Vagina (tissue), 2 donors: ENCODE results near the gene STARD13. TPM values are rescaled to one million over a fixed set of nuclear protein-coding genes. Genes with fewer than 3 reads are reported as not detected.
A peak's percentile ranks its signal among the peaks of the same experiment; 100 is the strongest.

Source experiments
- DNase-seq, 2 donors: peaks; one replicate each; pipeline ENCODE4 v3.0.0-alpha.2; 2017; ENCODE audit errors: extremely low spot score in 2 of 2
- H3K27ac ChIP-seq: fragments of 200-600 bp; sonication (generic); one replicate; pipeline ENCODE4 v1.5.1; 2019
- H3K27me3 ChIP-seq: fragments of 200-600 bp; sonication (generic); one replicate; pipeline ENCODE4 v1.5.1; 2019
- H3K36me3 ChIP-seq, 2 donors: fragments of 200-600 bp; sonication (generic); one replicate each; pipeline ENCODE4 v1.5.1; 2017 to 2019
- H3K4me1 ChIP-seq: fragments of 200-600 bp; sonication (generic); one replicate; pipeline ENCODE4 v1.5.1; 2019
- H3K4me3 ChIP-seq, 2 donors: fragments of 200-600 bp; sonication (generic); 1 replicate in 1 of 2; 2 replicates in 1 of 2; pipeline ENCODE4 v1.5.1; 2016 to 2019
- H3K9me3 ChIP-seq: fragments of 200-600 bp; sonication (generic); one replicate; pipeline ENCODE4 v1.5.1; 2019
- CTCF ChIP-seq, 3 experiments: fragments of 450-650 bp in 2 of 3; fragments of 200-600 bp in 1 of 3; sonication (generic) in 1 of 3; IDR thresholded peaks; one replicate each; pipeline ENCODE4 v1.5.1; 2017 to 2019; ENCODE audit warnings: antibody characterized with exemption in 3 of 3, mild to moderate bottlenecking in 2 of 3, moderate library complexity in 2 of 3
- POLR2A ChIP-seq, 2 donors: fragments of 450-650 bp; IDR thresholded peaks; one replicate each; pipeline ENCODE4 v1.6.1; 2017; ENCODE audit warnings: antibody characterized with exemption in 2 of 2, mild to moderate bottlenecking in 2 of 2, moderate library complexity in 2 of 2
- POLR2AphosphoS5 ChIP-seq, 2 donors: sonication (generic); formaldehyde crosslinking; IDR thresholded peaks; one replicate each; pipeline ENCODE4 v1.9.0; 2017; ENCODE audit warnings: antibody characterized with exemption in 2 of 2, mild to moderate bottlenecking in 2 of 2, low read depth in 1 of 2; ENCODE audit not compliant: insufficient read depth in 1 of 2
- intact Hi-C: fragments of 100-400 bp; cut with DNase I; formaldehyde crosslinking; loops from one replicate; pipeline ENCODE4 v1.15.1; 2023
- total RNA-seq: library from RNA; depleted of rRNA; stranded (reverse); fragments of >200 nt; gene quantifications from one replicate; pipeline ENCODE4 v1.2.3, GENCODE V29; 2016

STARD13 gene
- total RNA-seq, 1 donor from 2014 or later, result 33.1 TPM

DNA sequence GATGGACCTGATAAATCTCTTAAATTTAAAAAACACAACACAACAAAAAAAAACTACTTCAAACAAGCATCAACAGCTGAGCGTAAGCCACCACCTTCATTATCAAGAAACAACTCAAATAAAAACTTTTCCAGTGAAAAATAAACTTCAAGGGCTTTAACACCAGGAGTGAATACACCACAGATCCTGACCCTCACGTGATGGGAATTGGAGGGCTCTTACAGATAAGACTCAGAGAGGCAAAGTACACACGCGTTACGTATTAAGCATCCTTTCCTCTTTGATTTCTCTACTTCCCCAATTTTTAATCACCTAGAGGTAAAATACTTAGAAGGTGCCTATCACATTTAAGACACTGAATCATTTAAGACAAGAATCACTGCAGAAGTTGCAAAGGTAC lies 573 bp upstream of the STARD13 start:
- Histone ChIP-seq H3K27ac (peak overlapping the region; percentile 79), H3K4me3 (peak overlapping the region; percentile 58 to 73), H3K4me1 (peaks cover 9% of the 10 kb centered on the region), H3K27me3 (no peaks in the 10 kb centered on the region), H3K36me3 (no peaks in the 10 kb centered on the region), H3K9me3 (no peaks in the 10 kb centered on the region)
- intact Hi-C loops, result no loop called here
- no peak for DNase-seq
- TF ChIP-seq POLR2A (IDR thresholded peaks at IDR 0.05) (no peak), CTCF (IDR thresholded peaks at IDR 0.05) (no peak), POLR2AphosphoS5 (IDR thresholded peaks at IDR 0.05; ENCODE audit: insufficient read depth in 1 of 2, low read depth in 1 of 2) (no peak)

GRCh38 chr13:33284916-33285315 lies 639 bp downstream of the STARD13 start:
- no peaks in the 10 kb centered on the region for H3K27me3 ChIP-seq
- no peak for TF ChIP-seq POLR2AphosphoS5 (IDR thresholded peaks at IDR 0.05; ENCODE audit: insufficient read depth in 1 of 2, low read depth in 1 of 2)
- no peak for TF ChIP-seq CTCF (IDR thresholded peaks at IDR 0.05)
- TF ChIP-seq POLR2A (IDR thresholded peaks at IDR 0.05), result no peak
- peak overlapping the region; percentile 58 to 73 for H3K4me3 ChIP-seq
- H3K27ac ChIP-seq, result peak overlapping the region; percentile 79
- peaks cover 20% of the 10 kb centered on the region for H3K4me1 ChIP-seq
- no peaks in the 10 kb centered on the region for H3K9me3 ChIP-seq
- DNase-seq, result no peak
- intact Hi-C loops, result no loop called here
- H3K36me3 ChIP-seq, result no peaks in the 10 kb centered on the region

DNA sequence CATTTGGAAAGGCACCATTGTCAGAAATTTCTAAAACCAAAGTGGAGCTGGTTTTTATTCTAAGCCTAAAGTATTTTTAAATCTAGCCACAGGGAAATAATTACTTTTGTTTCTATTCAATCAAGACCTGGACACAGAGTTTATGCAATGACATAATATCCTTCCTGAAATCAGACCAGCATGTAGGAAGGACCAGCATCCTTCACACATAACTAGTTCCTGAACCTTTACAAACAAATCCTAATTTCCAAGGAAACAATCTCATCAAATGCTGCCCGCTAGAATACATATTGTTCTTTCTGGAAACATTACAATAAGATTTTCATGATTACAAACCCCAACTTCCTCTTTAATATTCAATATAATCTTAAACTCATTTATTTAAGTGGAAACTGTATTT lies 1.5 kb downstream of the STARD13 start:
- Histone ChIP-seq H3K4me1 (peaks cover 23% of the 10 kb centered on the region), H3K4me3 (peak overlapping the region; percentile 58 to 73), H3K27ac (peak overlapping the region; percentile 79), H3K36me3 (no peaks in the 10 kb centered on the region), H3K9me3 (no peaks in the 10 kb centered on the region), H3K27me3 (no peaks in the 10 kb centered on the region)
- DNase-seq, result no peak
- TF ChIP-seq POLR2AphosphoS5 (IDR thresholded peaks at IDR 0.05; ENCODE audit: insufficient read depth in 1 of 2, low read depth in 1 of 2) (peak in 1 of 2 donors; percentile 79), CTCF (IDR thresholded peaks at IDR 0.05) (no peak), POLR2A (IDR thresholded peaks at IDR 0.05) (no peak)
- intact Hi-C loops, result no loop called here

DNA sequence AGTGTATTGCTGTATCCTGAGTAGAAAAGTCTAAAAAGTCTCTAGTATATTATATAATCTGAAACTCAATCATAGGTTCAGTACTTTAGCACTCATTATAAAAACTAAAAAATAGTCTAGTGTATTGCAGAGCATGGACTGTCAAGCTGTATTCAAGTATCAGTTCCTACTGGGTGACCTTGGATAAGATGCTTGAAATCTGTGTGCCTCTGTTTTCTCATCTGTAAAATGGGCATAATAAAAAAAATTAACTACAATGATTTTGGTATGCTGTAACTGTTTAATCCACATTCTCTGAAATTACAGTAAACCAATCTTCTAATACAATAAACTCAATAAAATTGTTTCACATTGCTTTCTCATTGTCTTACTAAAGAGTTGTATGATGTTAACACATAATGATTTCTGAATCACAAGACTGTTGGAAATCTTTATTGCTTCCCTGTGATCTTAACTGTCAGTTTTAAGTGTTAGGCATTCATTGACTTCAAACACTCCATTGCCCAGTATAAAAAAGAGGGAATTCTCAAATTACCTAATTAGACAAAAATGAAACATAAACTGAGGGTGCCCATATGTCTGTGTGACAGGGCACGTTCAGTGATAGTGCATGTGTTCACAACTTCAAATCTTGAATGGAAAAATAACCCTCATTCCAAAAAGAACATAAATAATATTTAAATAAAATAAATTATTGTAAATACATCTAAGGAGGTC lies 2.2 kb downstream of the STARD13 start:
- intact Hi-C loops, result no loop called here
- H3K27me3 ChIP-seq, result no peaks in the 10 kb centered on the region
- peak overlapping the region; percentile 79 for H3K27ac ChIP-seq
- no peak for TF ChIP-seq POLR2A (IDR thresholded peaks at IDR 0.05)
- no peak for TF ChIP-seq CTCF (IDR thresholded peaks at IDR 0.05)
- TF ChIP-seq POLR2AphosphoS5 (IDR thresholded peaks at IDR 0.05; ENCODE audit: insufficient read depth in 1 of 2, low read depth in 1 of 2), result no peak
- no peak for DNase-seq
- H3K4me3 ChIP-seq, result peak overlapping the region; percentile 58 to 73
- H3K36me3 ChIP-seq, result no peaks in the 10 kb centered on the region
- H3K9me3 ChIP-seq, result no peaks in the 10 kb centered on the region
- H3K4me1 ChIP-seq, result peaks cover 23% of the 10 kb centered on the region

DNA sequence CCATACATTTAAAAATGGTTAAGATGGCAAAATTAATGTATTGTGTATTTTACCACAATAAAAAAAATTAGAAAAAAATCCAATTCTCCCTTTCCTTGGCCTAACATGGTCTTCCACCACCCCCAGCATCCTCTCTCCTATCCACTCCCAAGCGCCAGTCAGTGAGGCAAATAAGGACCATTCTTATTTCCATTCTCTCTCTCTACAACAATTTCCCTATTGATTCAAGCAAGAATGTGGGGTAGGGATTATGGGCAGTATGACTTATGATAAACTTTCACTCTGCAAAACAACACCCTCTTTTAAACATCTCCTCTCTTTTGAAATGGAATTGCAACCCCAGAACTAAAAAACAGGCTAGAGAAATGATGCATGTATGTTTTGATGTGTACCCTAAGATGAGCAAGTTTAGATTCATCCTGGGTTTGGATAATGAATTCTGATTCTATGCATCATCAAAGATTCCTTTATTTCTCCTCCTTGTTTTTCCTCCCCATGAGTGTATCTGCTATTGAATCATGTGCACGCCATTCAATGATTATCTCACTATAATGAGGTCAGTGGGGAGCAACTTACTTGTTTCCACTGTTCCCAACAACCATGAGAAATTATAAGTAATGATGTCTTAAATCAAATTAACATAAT lies 3.5 kb downstream of the STARD13 start:
- Histone ChIP-seq H3K27me3 (no peaks in the 10 kb centered on the region), H3K9me3 (no peaks in the 10 kb centered on the region), H3K4me3 (no peak overlapping the region), H3K36me3 (no peaks in the 10 kb centered on the region), H3K27ac (no peak overlapping the region), H3K4me1 (peaks cover 28% of the 10 kb centered on the region)
- DNase-seq, result no peak
- intact Hi-C loops, result no loop called here
- TF ChIP-seq POLR2A (IDR thresholded peaks at IDR 0.05), result no peak
- no peak for TF ChIP-seq CTCF (IDR thresholded peaks at IDR 0.05)
- no peak for TF ChIP-seq POLR2AphosphoS5 (IDR thresholded peaks at IDR 0.05; ENCODE audit: insufficient read depth in 1 of 2, low read depth in 1 of 2)
